ENCODE measurements around the gene STK16. TPM values are rescaled to one million over a fixed set of nuclear protein-coding genes. Genes with fewer than 3 reads are reported as not detected.

The STK16 gene
- total and polyA plus RNA-seq, 2 of the 4 experiments (the other 2 are of a cell fraction), result 44.4 to 50.1 TPM

GRCh38 chr2:219291910-219292490, 46.7 kb downstream of the STK16 start:
- H3K4ac ChIP-seq (ENCODE audit: low read depth, low read length), result no peak overlapping the region
- 40% methylated on average over 1 of the region's 4 CpGs; no CpG with 5 or more reads in 1 of the 2 experiments for WGBS, 2 experiments (ENCODE audit: extremely low coverage in 2 of 2, insufficient read length in 1 of 2)
- ChIA-PET POLR2A (ENCODE audit: unreplicated experiment) (no interaction called here), CTCF (interaction anchor here (0.6 to 1.6 kb wide), 2 partner anchors 14 to 62 kb away, joined by 3 to 9 read pairs; partner anchors contain the start of gene DNAJB2)
- no peak overlapping the region for H3K23ac ChIP-seq (ENCODE audit: low read depth, low read length)
- intact Hi-C loops (cut with micrococcal nuclease), result no loop called here
- no peak for ATAC-seq (ENCODE audit: low read depth)
- H3K4me2 ChIP-seq (ENCODE audit: low read depth, low read length), result no peak overlapping the region
- no peaks in the 10 kb centered on the region for H3K27me3 ChIP-seq (ENCODE audit: control insufficient read depth, insufficient read depth, low read length)
- H4K8ac ChIP-seq (ENCODE audit: low read depth in 2 of 2, low read length in 2 of 2), result no peak overlapping the region
- in situ Hi-C loops (cut with MboI; ENCODE audit: low sequenced_read_pairs), result no loop called here
- no peak overlapping the region for H4K91ac ChIP-seq (ENCODE audit: insufficient read depth, low read depth, low read length)
- H3K9me3 ChIP-seq (ENCODE audit: control insufficient read depth, insufficient read depth, low read length), result no peaks in the 10 kb centered on the region
- H3K56ac ChIP-seq (ENCODE audit: extremely low read depth, insufficient read depth, low read length), result no peak overlapping the region
- H2BK20ac ChIP-seq (ENCODE audit: low read depth, low read length), result no peak overlapping the region
- no peak for DNase-seq
- H3K18ac ChIP-seq (ENCODE audit: low read depth, low read length), result no peak overlapping the region
- peaks cover 4% of the 10 kb centered on the region; the same call in 1 of the 2 replicates for H4K20me1 ChIP-seq (ENCODE audit: insufficient read depth, low read length)
- H2AFZ ChIP-seq (replicated peaks; ENCODE audit: low read length, poor library complexity), result no peak overlapping the region
- no peaks in the 10 kb centered on the region for H3K79me1 ChIP-seq (ENCODE audit: low read depth in 1 of 2, low read length in 2 of 2)
- no peak overlapping the region for H2AK9ac ChIP-seq (replicated peaks; ENCODE audit: low read depth, low read length, poor library complexity)
- 0 out of 2 replicates have a peak overlapping the region, but pooled peaks have one; percentile 14 for H2AK5ac ChIP-seq (ENCODE audit: low read depth, low read length)
- H3K9ac ChIP-seq (ENCODE audit: low read depth, low read length), result no peak overlapping the region
- no peak overlapping the region for H2BK5ac ChIP-seq (ENCODE audit: low read depth, low read length, poor library complexity, severe bottlenecking)
- no TSS peak for BruUV-seq (replicated peaks)
- dilution Hi-C loops (cut with HindIII; ENCODE audit: low sequenced_read_pairs, unreplicated experiment), result no loop called here
- H4K5ac ChIP-seq (ENCODE audit: low read depth, low read length), result no peak overlapping the region
- H3K4me1 ChIP-seq (ENCODE audit: control insufficient read depth, insufficient read depth, low read length), result peaks cover 14% of the 10 kb centered on the region
- H3K14ac ChIP-seq (replicated peaks; ENCODE audit: low read depth, low read length), result no peak overlapping the region
- no peak overlapping the region for H2BK15ac ChIP-seq (ENCODE audit: low read depth, low read length)
- H2BK120ac ChIP-seq (ENCODE audit: low read depth, low read length), result no peak overlapping the region
- H3K27ac ChIP-seq (ENCODE audit: insufficient read depth, low read length), result no peak overlapping the region
- H3K9me1 ChIP-seq (ENCODE audit: insufficient read depth, low read length), result peaks cover 11% of the 10 kb centered on the region; the same call in 1 of the 2 replicates
- no peak overlapping the region for H3K4me3 ChIP-seq (ENCODE audit: insufficient read depth, low read depth, low read length)
- TF ChIP-seq POLR2A (IDR thresholded peaks at IDR 0.05; ENCODE audit: low read depth, low read length) (no peak), CHD1 (IDR thresholded peaks at IDR 0.05; ENCODE audit: low read depth, low read length) (no peak), CTCF (conservative IDR thresholded peaks at IDR 0.05; ENCODE audit: low read depth, low read length) (no peak), RFX5 (IDR thresholded peaks at IDR 0.05; ENCODE audit: low read depth, low read length) (no peak), RCOR1 (IDR thresholded peaks at IDR 0.05; ENCODE audit: insufficient replicate concordance, low read length) (no peak), MAZ (IDR thresholded peaks at IDR 0.05; ENCODE audit: borderline replicate concordance, low read depth, low read length) (no peak), MXI1 (IDR thresholded peaks at IDR 0.05; ENCODE audit: borderline replicate concordance, low read depth, low read length) (no peak), RAD21 (IDR thresholded peaks at IDR 0.05; ENCODE audit: low read length) (no peak), BHLHE40 (IDR thresholded peaks at IDR 0.05; ENCODE audit: low read depth, low read length) (no peak), USF2 (IDR thresholded peaks at IDR 0.05; ENCODE audit: low read depth, low read length) (no peak), CEBPB (IDR thresholded peaks at IDR 0.05; ENCODE audit: low read depth, low read length) (no peak), MAFK (IDR thresholded peaks at IDR 0.05; ENCODE audit: low read depth, low read length) (no peak), NFE2L2 (IDR thresholded peaks at IDR 0.05; ENCODE audit: low read depth, low read length) (no peak)
- no peaks in the 10 kb centered on the region for H3K36me3 ChIP-seq (ENCODE audit: control insufficient read depth, insufficient read depth, low read length)

Measured in IMR-90 (cell line).